Neural progenitor cell (in vitro differentiated cells): Measurements from ENCODE around the gene XAF1.

Source experiments
- CTCF ChIP-seq: fragments of 200-600 bp; sonication (generic); IDR thresholded peaks from 2 replicates; pipeline ENCODE4 v1.5.1; 2017; ENCODE audit warnings: antibody characterized with exemption, mild to moderate bottlenecking
- EZH2 ChIP-seq: fragments of 200-600 bp; sonication (generic); IDR thresholded peaks from 2 replicates; pipeline ENCODE4 v1.6.1; 2017; ENCODE audit warnings: antibody characterized with exemption, mild to moderate bottlenecking, moderate library complexity
- EZH2phosphoT487 ChIP-seq: fragments of 200-600 bp; sonication (generic); IDR thresholded peaks from 2 replicates; pipeline ENCODE4 v1.6.1; 2017; ENCODE audit warnings: antibody characterized with exemption

- TF ChIP-seq CTCF (no peak), EZH2phosphoT487 (no peak), EZH2 (no peak)
These were observed 12.6 kb downstream of the XAF1 start for GRCh38 chr17:6768447-6768846.
